ENCODE data around the gene TSSK2. TPM values are rescaled to one million over a fixed set of nuclear protein-coding genes. Genes with fewer than 3 reads are reported as not detected.

The TSSK2 gene
- total and polyA plus RNA-seq, 2 donors (not counting 3 experiments of a cell fraction or from before 2014, with no cell fraction given): not detected

- ChIA-PET CTCF (no interaction called here), POLR2A (no interaction called here)
- Histone ChIP-seq H3K4me1 (ENCODE audit: control insufficient read depth, extremely low read depth, insufficient read depth, low read length) (no peaks in the 10 kb centered on the region), H3K9me3 (replicated peaks; ENCODE audit: control insufficient read depth, insufficient read depth, low read length) (no peaks in the 10 kb centered on the region), H3K4me2 (ENCODE audit: insufficient read depth, low read length) (no peak overlapping the region), H4K20me1 (replicated peaks; ENCODE audit: control insufficient read depth, extremely low read depth, insufficient read depth, low read length) (no peaks in the 10 kb centered on the region), H3K9ac (replicated peaks; ENCODE audit: extremely low read depth, insufficient read depth, low read length) (no peak overlapping the region), H3K36me3 (ENCODE audit: control insufficient read depth in 2 of 2, extremely low read depth in 1 of 2, insufficient read depth in 2 of 2, low read length in 2 of 2) (peaks cover 0 to 4% of the 10 kb centered on the region in 2 experiments), H3K27me3 (ENCODE audit: control insufficient read depth in 2 of 2, insufficient read depth in 2 of 2, low read length in 2 of 2) (no peaks in the 10 kb centered on the region), H3K4me3 (replicated peaks in 1 of 3; ENCODE audit: insufficient read depth in 1 of 3, low read depth in 1 of 3, low read length in 3 of 3) (no peak overlapping the region), H3K9me1 (replicated peaks; ENCODE audit: control insufficient read depth, extremely low read depth, insufficient read depth, low read length) (no peaks in the 10 kb centered on the region), H3K27ac (ENCODE audit: insufficient read depth, low read depth, low read length) (no peak overlapping the region), H2AFZ (ENCODE audit: low read depth, low read length) (no peak overlapping the region), H3K79me2 (ENCODE audit: control insufficient read depth, insufficient read depth, low read length) (no peaks in the 10 kb centered on the region)
- no peak for FAIRE-seq
- TF ChIP-seq, protein P1, sequence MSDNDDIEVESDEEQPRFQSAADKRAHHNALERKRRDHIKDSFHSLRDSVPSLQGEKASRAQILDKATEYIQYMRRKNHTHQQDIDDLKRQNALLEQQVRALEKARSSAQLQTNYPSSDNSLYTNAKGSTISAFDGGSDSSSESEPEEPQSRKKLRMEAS (IDR thresholded peaks at IDR 0.05; ENCODE audit: insufficient read depth, insufficient read length): no peak
- TF ChIP-seq EZH2 (IDR thresholded peaks at IDR 0.05; ENCODE audit: borderline replicate concordance, low read depth, low read length, severe bottlenecking): no peak
- TF ChIP-seq POLR2AphosphoS5 (IDR thresholded peaks at IDR 0.05; ENCODE audit: insufficient read depth, low read depth, low read length): no peak
- TF ChIP-seq MYC (IDR thresholded peaks at IDR 0.05; ENCODE audit: low read depth, low read length): no peak
- TF ChIP-seq POLR2A (IDR thresholded peaks at IDR 0.05; ENCODE audit: low read depth, low read length): no peak
- no peak for TF ChIP-seq JUN (IDR thresholded peaks at IDR 0.05; ENCODE audit: borderline replicate concordance, insufficient read depth, insufficient read length, low read depth)
- TF ChIP-seq GATA2 (IDR thresholded peaks at IDR 0.05; ENCODE audit: insufficient read depth, insufficient read length, low read depth, low read length): no peak
- TF ChIP-seq, protein P2, sequence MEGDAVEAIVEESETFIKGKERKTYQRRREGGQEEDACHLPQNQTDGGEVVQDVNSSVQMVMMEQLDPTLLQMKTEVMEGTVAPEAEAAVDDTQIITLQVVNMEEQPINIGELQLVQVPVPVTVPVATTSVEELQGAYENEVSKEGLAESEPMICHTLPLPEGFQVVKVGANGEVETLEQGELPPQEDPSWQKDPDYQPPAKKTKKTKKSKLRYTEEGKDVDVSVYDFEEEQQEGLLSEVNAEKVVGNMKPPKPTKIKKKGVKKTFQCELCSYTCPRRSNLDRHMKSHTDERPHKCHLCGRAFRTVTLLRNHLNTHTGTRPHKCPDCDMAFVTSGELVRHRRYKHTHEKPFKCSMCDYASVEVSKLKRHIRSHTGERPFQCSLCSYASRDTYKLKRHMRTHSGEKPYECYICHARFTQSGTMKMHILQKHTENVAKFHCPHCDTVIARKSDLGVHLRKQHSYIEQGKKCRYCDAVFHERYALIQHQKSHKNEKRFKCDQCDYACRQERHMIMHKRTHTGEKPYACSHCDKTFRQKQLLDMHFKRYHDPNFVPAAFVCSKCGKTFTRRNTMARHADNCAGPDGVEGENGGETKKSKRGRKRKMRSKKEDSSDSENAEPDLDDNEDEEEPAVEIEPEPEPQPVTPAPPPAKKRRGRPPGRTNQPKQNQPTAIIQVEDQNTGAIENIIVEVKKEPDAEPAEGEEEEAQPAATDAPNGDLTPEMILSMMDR (IDR thresholded peaks at IDR 0.05; ENCODE audit: extremely low read depth in 1 of 2, insufficient read depth in 1 of 2, low read depth in 1 of 2, low read length in 2 of 2): no peak
- TF ChIP-seq FOS (IDR thresholded peaks at IDR 0.05; ENCODE audit: borderline replicate concordance, insufficient read depth, low read length): no peak
- BruUV-seq (replicated peaks): no TSS peak
- no peak for DNase-seq (ENCODE audit: low read depth, low spot score)
- dilution Hi-C loops (cut with MboI; ENCODE audit: extremely low pct_ligation_motif_present, low sequenced_read_pairs) (no loop called here), intact Hi-C loops (cut with micrococcal nuclease) (no loop called here)
Measured at GRCh38 chr22:19128009-19128401, 3.1 kb upstream of the TSSK2 start.
